K562 (cell line): ENCODE data around the gene SLC35G1.

Experiments
- CTCF ChIP-seq, 3 experiments: IDR thresholded peaks in 2 of 3; conservative IDR thresholded peaks in 1 of 3; 2 replicates each; pipeline ENCODE4 v1.5.1; 2011 to 2012; ENCODE audit warnings: low read length in 3 of 3, mild to moderate bottlenecking in 3 of 3, control low read depth in 2 of 3, improper control_type of control experiment in 1 of 3, inconsistent platforms in 1 of 3, low read depth in 1 of 3, mixed read lengths in 1 of 3, moderate library complexity in 1 of 3; ENCODE audit not compliant: insufficient read depth in 2 of 3
- HMGXB4 ChIP-seq: sonication (generic); formaldehyde crosslinking; IDR thresholded peaks from 2 replicates; pipeline ENCODE4 v1.8.1; 2023; ENCODE audit warnings: mild to moderate bottlenecking, missing genetic modification reagents
- JUND ChIP-seq, 2 experiments: IDR thresholded peaks; 2 replicates in 1 of 2; 3 replicates in 1 of 2; pipeline ENCODE4 v1.6.1; 2011; ENCODE audit warnings: borderline replicate concordance in 2 of 2, low read depth in 2 of 2, low read length in 2 of 2, improper control_type of control experiment in 1 of 2, missing biosample characterization in 1 of 2, missing genetic modification characterization in 1 of 2, missing genetic modification reagents in 1 of 2
- NFIC ChIP-seq: fragments of 450-650 bp; IDR thresholded peaks from 2 replicates; pipeline ENCODE4 v1.6.1; 2017; ENCODE audit warnings: mild to moderate bottlenecking, inconsistent platforms
- POLR2A ChIP-seq: fragments of 450-650 bp; conservative IDR thresholded peaks from 2 replicates; pipeline ENCODE4 v1.6.1; 2016
- RAD21 ChIP-seq, 2 experiments: fragments of 250-450 bp in 1 of 2; fragments of 450-650 bp in 1 of 2; sonication (Bioruptor Pico) in 1 of 2; formaldehyde crosslinking in 1 of 2; IDR thresholded peaks in 1 of 2; conservative IDR thresholded peaks in 1 of 2; 2 replicates each; pipeline versions ENCODE4 v1.4.0 to v1.8.0; 2020 to 2022; ENCODE audit warnings: mild to moderate bottlenecking in 2 of 2, moderate library complexity in 1 of 2
- RFX5 ChIP-seq: IDR thresholded peaks from 2 replicates; pipeline ENCODE4 v1.6.1; 2011; ENCODE audit warnings: low read depth, mild to moderate bottlenecking, improper control_type of control experiment, low read length
- RNF2 ChIP-seq: sonication (generic); IDR thresholded peaks from 2 replicates; pipeline ENCODE4 v1.6.1; 2016
- ZBTB34 ChIP-seq: fragments of 250-450 bp; sonication (Bioruptor Pico); IDR thresholded peaks from 2 replicates; pipeline ENCODE4 v1.8.0; 2021; ENCODE audit warnings: mild to moderate bottlenecking, moderate library complexity
- ZNF707 ChIP-seq: fragments of 250-450 bp; sonication (Bioruptor Pico); conservative IDR thresholded peaks from 2 replicates; pipeline ENCODE4 v1.8.0; 2022; ENCODE audit warnings: inconsistent platforms, mild to moderate bottlenecking, moderate library complexity

GRCh38 chr10:93945819-93946218 lies 52.0 kb downstream of the SLC35G1 start:
- TF ChIP-seq ZBTB34, result no peak
- TF ChIP-seq JUND (IDR thresholded peaks at IDR 0.05; ENCODE audit: borderline replicate concordance, low read depth, low read length), result no peak
- no peak for TF ChIP-seq JUND (tag; IDR thresholded peaks at IDR 0.05; ENCODE audit: borderline replicate concordance, low read depth, low read length)
- no peak for TF ChIP-seq RAD21 (CRISPR knock-in tag; conservative IDR thresholded peaks at IDR 0.05 in 1 of 2, IDR thresholded peaks at IDR 0.05 in 1 of 2)
- no peak for TF ChIP-seq ZNF707 (CRISPR knock-in tag)
- no peak for TF ChIP-seq RFX5
- TF ChIP-seq HMGXB4, result no peak
- no peak for TF ChIP-seq NFIC
- no peak for TF ChIP-seq RNF2
- TF ChIP-seq CTCF (IDR thresholded peaks at IDR 0.05 in 2 of 3, conservative IDR thresholded peaks at IDR 0.05 in 1 of 3; ENCODE audit: insufficient read depth in 2 of 3, low read depth in 1 of 3, low read length in 3 of 3), result no peak
- no peak for TF ChIP-seq POLR2A
